Stimulated activated CD8-positive, alpha-beta memory T cell treated with anti-CD3 and anti-CD28 coated beads, Interleukin-7, amount 100 ng/mL, for 24 hours (primary cell): ENCODE measurements around the gene SELENOO.

ENCODE experiments used
- DNase-seq: peaks from one replicate; pipeline ENCODE4 v3.0.0-alpha.2; 2020; ENCODE audit warnings: low read depth

Gene SELENOO

DNA sequence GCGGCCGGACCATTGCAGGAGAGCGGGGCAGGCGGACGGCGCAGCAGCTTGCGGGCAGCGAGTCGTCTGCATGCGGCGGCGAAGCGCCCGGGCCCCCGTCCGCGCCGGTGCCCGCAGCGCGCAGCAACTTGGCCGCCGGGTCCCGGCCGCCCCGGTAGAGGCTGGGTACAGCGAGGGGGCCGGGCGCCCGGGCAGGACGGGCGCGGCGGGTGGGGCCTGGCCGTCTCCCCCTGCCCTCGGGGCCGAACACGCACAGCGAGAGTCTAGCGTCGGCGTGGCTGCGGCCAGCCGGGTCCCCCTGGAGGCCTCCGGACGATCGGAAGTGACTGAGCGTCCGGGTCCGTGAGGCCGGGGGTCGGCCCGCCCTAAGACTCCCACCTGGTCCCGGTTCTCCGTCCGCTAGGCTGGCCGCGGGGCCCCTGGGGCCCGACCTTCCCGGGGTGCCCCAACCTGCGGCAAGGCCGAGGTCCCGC lies 15.9 kb upstream of the SELENOO start:
- DNase-seq, result no peak

DNA sequence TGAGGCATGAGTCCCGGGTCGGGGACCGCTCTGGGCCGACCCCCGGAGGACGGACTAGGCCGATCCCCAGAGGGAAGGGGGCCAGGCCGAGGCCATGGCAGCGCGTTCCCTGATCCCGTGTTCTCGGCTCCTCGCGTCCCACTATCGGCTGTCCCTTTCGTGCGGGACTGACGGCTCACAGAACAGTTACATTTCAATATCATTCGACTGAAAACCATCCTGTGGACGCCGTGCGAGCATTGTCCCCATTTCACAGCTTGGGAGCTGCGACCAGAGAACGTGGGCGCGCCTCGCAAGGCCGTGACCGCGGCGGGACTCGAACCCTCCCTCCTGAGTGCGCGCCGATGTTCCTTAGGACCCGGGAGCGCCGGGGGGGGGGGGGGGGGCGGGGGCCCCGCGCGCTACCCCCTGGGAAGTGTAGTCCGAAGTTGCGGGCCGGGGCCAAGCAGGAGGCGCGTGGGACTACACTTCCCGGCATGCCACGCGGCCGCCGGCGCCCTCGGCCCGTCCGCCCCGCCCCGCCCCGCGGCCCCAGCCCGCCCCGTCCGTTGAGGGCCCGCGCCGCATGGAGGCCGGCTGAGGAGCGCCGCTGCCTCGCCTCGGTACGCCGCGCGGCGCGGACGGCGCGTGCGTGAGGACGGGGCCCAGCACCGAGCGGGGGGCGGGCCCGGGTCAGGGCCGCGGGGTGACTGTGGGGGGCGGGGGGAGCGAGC lies 15.3 kb upstream of the SELENOO start, which contains the start of gene TRABD:
Gene TRABD (plus strand): TSS at position 539 of the 713 bp plus-strand sequence. CDS start 7,148 bp downstream, outside the sequence.
- DNase-seq, result peak; percentile 59

DNA sequence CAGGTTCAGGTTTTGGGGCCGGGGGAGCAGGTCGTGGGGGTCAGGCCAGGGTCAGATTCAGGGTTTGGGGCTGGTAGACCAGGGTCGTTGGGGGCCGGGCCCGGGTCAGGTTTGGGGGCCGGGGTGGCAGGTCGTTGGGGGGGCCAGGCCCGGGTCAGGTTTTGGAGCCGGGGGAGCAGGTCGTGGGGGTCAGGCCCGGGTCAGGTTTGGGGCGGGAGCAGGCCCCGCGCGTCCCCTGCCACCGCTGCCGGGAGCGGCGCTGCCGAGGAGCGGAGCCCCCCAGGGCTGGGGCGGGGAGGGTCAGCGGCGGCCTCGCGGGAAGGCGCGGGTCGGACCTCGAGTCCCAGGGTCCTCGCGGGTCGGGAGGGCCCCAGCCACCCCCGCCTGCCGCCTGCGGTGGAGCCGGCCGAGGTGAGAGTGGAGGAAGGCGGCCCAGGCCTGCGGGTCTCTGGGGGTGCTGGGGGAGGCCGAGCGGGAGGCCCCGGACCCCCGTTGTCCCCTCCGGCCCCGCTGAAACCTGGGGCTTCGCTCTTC lies 14.6 kb upstream of the SELENOO start:
- no peak for DNase-seq

DNA sequence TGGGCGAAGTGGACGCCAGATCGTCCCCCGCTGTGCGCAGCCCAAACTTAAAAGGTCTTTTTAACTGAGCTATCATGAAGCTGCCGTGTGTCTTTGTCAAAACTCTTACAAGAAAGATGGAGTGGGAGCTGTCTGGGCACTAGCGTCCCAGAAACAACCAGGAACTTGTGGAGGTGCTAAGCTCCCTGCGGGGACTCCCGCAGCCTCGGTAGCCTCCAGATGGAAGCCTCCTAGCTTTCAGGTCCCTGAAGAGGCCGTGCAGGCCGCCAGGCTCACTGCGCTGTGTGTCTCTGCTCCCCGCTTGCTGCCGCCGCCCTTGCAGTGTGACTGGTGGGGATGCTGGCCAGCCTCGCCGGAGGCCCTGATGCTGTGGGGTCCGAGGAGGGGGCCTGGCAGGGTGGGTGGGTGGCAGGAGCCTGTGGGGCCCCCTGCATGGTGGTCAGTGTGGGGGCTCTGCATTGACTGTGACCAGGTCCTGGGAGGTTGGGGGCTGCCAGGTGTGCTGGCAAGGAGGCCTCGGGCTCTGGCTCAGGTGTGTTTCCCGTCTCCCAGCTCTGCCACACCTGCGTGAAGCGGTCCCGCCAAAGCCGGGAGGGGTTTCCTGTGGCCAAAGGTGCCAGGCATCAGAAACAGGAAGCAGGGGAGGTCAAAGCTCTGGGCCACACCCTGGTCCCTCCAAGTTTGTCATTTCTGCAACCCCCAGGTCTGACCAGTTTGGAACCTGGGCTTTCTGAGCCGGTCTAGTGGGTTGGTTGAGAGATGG lies 13.9 kb upstream of the SELENOO start:
- DNase-seq, result no peak

DNA sequence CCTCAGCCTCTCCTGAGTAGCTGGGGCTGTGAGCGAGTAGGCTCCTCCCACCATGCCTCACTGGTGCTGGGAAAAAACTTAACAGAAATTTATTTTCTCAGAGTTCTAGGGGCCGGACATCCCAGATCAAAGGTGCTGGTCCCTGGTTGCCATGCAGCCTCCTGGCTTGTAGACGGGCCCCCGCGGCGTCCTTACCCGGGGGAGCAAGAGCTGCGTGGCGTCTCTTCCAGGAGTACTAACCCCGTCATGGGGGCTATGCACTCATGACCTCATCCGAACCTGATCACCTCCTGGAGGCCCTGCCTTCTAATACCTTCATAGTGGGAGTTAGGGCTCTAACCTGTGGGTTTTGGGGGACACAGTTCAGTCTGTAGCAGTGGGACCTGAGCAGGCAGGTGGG lies 12.5 kb upstream of the SELENOO start:
- DNase-seq, result no peak

DNA sequence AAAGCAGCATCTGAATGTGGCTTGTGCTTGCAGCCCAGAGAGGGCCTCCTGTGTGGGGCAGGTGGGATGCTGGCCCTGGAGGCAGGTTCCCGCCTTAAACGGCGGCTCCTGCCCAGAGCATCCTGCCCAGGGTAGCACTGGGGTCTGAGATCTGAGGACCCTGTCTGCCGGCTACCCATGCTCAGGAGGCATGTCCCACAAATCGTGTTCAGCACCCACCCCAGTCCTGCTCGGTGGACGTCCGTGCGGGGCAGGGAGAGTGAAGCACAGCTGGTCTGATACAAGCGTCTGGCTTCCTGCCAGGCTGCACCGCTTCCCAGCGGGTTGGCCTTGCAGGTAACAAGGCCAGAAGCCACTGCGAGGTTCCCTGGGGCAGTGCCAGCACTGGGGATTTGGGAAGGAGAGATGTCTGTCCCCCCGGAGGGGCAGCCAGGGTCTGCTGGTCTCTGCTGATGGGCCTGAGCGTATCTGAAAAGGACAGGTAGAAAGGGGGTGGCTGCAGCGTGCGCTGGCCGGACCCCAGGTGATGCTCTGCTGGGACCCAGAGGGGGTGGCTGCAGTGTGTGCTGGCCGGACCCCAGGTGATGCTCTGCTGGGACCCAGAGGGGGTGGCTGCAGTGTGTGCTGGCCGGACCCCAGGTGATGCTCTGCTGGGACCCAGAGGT lies 11.5 kb upstream of the SELENOO start:
- no peak for DNase-seq

DNA sequence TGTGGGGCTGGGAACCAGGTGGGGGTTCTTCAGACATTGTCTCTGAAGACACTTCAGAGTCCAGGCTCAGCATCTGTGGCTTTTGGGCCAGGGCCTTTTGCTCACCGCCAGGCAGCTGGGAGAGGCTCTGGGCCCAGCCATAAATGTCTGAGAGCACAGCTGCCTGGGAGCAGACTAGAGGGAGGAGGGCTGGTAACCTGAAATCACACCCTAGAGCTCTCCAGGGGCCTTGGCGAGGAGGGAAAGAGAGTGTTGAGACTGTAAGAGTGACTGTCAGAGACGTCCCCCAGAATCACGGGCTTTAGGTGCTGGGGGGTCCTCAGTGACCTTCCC lies 11.0 kb upstream of the SELENOO start:
- no peak for DNase-seq

DNA sequence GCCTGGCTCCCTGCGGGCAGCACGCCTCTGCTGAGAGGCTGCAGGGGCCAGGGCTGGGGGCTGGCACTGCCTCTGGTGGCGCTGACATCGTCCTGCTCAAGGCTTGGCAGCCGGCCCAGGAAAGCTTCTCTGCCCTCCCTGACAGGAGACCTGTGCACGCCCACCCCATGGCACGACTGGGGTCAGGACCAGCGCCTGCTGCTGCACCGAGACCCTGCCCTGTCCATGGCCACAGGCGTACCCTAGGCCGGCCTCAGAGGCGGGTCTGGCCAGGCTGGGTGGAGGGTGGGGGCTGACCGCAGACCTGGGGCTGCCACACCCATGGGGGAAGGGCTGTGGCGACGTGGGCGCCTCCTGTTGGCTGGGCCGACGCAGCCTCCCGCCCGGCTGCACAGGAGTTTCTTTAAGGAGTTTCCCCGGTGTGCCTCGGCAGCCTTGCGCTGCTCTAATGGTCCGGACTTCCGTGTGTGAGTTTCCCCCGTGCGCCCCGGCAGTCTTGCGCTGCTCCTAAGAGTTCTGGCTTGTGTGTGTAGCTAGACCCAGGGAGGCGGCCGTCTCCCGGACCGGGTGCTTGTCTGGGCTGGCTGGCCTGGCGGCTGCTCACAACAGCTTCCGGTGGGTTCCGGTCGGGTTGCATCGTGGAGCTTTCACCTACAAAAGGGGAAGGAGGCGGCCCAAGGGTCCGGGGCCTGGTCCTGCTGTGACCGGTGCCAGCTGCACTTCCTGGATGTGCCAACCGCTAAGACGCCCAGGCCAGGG lies 10.4 kb upstream of the SELENOO start:
- peak; percentile 48 for DNase-seq

DNA sequence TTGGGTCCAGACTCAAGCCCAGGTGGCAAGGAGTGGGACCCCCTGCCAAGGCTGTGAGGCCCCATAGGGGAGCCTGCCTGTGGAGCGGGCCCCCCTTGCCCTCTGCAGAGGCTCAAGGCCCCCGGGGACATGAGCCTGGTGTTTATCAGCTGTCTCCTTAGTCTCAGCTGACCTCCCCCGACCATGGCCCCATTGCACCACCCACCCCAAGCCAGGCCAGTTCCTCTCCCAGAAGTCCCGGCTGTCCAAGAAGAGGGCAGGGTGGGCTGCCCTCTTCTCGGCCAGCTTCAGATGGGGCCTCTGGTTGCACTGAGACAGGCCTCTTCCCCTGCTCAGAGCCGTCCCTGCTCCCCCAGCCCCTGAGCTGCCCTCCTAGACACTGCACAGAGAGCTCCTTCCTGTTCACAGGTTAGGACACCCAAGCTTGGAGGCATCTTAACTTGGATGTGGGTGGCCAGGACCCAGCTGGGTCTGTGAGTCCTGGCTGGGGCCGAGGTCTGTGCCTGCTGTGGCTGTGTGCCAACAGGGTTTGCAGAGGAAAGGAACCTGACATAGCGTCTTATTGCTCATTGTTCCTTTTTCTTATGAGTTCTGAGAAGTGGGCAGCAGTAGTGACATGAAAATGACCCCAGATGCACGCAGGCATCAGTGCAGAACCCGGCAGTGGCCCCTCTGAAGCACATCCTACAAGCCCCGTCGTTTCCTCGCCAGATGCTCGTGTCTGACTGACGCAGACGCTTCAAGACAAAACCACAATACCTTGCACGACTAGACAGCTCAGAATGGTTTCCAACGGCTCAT lies 9.7 kb upstream of the SELENOO start:
- DNase-seq, result peak; percentile 49

DNA sequence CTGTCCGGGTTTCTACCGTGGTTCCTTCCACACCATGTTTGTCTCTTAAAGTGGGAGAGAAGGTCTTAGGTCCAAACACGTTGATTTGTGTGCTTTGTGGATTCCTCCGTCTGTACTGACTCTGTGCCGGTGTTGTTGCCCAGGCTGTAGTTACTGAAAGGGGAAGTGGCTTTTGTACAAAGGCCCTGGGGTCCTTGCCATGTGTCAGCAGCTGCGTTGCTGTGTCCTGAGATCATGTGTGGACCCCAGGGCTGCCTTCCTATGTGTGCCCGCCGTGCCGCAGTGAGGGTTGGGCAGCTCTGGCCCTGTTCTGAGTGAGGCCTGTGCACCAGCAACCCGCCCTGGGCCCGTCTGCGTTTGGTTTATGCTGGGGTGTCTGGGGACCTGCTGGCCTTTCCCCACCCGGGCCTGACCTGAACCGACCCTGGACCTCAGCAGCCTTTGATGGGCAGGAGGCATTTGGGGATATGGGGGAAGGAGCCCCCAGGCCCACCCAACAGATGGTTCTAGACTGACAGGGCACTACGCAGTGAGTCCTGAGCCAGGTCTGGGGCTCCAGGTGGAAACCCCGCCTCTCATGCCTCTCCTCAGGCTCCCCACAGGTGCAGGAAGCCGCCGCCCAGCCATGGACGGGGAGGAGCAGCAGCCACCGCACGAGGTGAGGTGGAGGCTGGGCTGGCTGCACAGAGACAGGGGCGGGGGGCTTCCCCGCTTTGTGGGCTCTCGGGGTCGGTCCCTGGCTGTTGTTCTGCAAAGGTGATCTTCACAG lies 8.2 kb upstream of the SELENOO start:
- DNase-seq, result no peak

DNA sequence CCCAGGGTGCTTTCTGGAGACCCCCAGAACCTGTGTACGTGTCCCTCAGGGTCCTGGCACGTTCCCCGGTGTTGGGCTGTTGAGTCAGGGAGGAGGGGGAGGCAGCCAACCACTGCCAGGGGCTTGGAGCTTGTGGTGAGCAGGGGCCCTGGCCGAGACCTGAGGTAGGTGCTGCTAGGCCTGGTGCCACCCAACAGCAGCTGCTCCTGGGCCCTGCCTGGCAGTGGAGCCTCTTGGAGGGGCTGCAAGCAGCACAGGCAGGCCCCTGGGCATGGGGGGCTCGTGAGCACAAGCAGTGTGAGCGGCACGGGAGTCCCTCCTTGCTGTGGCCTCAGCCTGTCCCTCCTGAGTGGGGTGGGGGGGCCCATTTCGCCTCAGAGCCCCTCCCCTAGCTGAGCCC lies 7.2 kb upstream of the SELENOO start:
- no peak for DNase-seq

DNA sequence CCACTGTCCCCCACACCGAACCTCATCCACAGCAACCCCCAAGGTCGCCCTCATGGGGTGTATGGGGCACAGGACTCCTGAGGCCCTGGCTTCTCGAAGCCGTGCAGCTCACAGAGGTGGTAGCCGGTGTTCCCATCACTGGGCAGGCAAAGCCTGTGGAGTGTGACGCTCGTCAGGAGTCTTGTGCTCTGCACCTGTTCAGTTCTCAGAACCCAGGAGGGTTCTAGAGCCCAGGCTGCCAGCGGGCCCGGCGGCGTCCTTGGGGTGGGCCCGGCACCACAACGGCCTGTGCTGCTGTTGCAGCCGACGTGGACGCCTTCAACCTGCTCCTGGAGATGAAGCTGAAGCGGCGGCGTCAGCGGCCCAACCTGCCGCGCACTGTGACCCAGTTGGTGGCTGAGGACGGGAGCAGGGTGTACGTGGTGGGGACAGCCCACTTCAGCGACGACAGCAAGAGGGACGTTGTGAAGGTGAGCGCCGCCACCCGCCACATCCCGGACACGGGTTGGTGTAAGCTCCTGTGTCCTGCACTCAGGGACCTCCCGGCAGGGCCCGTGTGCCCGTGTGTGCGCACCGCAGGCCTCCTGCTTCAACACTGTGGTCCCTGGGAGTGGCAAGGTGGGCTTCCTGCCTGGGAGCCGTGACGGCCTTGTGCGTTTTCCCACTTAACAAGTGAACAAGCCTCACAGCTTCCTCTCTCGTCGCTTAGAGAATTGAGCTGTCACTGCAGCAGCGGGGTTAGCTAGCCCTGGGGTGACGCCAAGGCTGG lies 6.6 kb upstream of the SELENOO start:
- no peak for DNase-seq

DNA sequence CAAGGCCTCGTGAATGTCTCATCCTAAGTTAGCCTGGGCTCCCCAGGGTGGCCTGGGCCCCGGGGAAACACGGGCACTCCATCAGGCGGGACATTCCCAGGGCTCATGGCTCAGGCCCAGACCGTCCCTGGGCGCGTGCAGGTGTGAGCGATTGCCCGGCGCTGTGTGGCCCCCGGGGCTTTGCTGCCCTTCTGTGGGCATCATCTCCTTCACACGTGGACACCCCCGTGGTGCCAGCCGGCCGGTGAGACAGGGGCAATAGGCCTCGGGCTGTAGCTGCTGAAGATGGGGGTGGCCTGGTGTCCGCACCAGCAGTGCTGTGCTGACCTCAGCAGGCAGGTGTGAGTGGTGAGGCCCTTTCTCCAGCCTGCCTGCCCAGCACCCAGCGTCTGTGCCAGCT lies 4.6 kb upstream of the SELENOO start:
- no peak for DNase-seq

DNA sequence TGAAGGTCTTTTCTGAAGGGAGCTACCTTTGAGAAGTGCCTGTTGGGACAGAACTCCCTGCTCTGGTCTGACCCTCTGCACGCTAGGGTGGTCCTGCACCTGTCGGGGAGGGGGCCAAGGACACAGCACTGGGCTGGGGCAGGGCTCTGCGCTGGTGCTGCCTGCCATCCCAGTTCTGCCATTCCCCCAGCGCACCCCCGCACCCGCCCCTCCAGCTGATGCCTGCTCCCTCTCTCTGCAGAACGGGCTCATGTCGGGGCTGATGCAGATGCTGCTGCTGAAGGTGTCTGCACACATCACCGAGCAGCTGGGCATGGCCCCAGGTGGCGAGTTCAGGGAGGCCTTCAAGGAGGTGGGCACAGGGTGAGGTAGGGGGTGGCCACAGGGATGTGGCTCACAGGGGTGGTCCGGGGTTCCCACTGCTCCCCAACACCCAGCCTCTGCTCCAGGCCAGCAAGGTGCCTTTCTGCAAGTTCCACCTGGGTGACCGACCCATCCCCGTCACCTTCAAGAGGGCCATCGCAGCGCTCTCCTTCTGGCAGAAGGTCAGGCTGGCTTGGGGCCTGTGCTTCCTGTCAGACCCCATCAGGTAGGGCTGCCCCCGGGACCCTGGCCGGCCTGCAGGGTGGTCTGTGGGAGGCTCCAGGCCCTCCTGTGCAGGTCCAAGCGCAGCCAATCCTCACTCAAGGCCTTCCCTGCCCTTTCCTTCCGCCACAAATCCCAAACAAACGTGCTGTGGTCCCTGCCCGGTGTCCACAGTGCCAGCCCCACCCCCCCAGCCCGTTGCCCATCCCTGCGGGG lies 3.6 kb upstream of the SELENOO start:
- DNase-seq, result no peak

DNA sequence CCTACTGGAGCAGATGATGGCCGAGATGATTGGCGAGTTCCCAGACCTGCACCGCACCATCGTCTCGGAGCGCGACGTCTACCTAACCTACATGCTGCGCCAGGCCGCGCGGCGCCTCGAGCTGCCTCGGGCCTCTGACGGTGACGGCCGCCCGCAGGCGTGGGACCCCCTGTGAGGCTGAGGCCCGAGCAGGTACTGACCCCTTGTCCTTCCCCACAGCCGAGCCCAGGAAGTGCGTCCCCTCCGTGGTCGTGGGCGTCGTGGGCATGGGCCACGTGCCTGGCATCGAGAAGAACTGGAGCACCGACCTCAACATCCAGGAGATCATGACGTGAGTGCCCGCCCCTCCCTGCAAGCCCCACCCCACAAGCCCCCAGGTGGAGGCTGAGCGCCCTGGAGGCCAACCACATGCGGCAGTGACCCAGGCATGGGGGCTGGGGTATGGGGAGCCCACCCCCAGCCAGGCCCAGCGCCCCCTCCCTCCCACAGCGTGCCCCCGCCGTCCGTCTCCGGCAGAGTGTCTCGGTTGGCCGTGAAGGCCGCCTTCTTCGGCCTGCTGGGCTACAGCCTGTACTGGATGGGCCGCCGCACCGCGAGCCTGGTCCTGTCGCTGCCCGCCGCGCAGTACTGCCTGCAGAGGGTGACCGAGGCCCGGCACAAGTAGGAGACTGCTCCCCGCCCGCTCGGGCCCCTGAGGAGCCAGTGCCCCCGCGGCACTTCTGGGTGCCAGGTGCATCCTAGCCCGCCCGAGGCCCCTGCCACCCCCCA lies 2.8 kb upstream of the SELENOO start:
- DNase-seq, result no peak

DNA sequence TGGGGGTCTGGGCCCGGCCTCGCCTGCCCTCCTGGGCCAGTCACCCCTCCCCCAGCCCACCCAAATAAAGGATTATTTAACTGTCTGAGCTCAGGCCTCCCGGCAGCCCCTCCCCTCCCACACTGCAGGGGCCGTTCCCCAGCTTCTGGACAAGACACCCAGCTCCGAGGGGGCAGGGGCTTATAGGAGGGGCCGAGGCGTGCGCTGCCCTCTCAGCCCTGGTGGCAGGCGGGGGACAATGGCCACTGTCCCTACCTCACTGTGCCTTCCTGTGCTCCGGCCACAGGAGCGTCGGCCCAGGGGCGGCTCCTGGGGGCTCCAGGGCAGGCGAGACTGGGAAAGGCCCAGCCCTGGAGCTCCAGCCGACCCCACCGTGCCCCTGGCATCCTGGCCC lies 2.2 kb upstream of the SELENOO start:
- no peak for DNase-seq

DNA sequence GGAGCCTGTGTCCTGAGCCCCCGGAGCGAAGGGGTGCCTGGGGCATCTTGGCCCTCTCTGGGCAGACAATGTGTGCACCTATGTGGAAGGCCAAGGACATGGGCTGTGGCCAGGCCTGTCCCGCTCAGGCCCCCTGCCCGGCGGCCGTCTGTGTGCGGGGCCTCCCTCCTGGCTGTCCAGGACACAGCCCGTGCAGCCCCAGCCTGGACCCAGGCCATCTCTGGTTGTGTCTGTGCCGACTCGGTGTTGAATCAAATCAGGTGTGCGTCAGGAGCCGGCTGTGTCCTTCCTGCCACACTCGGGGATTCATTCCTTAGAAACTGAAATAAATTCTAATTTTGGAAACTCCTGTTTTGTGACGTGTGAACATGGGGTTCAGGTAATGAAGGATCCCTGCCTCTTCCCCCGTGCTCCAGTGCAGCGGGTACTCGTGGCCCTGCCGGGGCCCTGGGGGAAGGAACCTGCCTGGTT lies 1.5 kb upstream of the SELENOO start:
- no peak for DNase-seq
